HTR-8/SVneo (cell line): ENCODE results near the gene FEM1B.

Source experiments
- DNase-seq: peaks from one replicate; pipeline ENCODE4 v3.0.0; 2011; ENCODE audit warnings: low spot score, mixed read lengths; ENCODE audit not compliant: insufficient read length
- FAIRE-seq: peaks from 2 replicates; lab custom pipeline; 2011; peaks lifted over from hg19 to GRCh38; lab: Jason Lieb, UNC

Gene FEM1B

GRCh38 chr15:68303134-68303533 lies 25.6 kb downstream of the FEM1B start:
- FAIRE-seq (no peak), DNase-seq (no peak)

DNA sequence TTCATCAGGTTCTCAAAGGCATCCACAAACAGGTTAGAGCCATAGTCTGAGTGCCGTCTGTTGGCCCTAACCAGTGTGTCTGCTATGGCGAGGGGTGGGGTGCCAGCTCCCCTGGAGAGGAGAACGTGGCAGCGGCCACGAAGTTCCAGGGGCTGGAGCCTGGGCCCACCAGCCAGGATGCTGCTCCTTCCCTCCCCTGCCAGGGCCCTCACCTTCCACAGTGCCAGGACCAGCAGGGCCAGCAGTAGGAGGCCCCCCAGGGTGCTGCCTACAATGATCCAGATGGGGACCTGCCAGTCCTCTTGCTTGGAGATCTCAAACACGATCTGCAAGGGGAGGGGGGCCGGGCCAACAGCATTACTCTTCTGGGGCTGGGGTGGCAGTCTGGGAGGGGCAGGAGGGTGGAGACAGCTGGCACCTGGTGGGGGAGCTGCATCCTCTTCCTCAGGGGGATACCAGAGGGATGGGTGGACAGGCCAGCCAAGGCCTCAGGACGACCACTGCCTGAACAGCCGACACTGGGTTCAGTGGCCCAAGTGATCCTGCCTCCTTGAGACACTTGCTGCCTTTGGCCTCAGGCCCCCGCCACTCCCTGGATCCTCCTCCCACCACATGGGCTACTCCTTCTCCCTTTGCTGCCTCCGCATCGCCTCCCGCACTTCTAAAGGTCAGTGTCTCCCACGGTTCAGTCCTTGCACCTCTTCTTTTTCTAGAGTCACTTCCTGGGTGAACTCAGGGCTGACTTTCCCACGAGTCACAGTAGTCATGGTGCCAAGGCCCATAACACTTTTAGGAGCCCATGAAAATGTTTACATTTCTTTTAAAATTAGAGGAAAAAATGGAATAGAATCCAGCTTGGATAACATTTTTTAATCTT lies 26.3 kb downstream of the FEM1B start:
- no peak for FAIRE-seq
- DNase-seq = no peak

- DNase-seq = no peak
- FAIRE-seq = no peak
Measured at GRCh38 chr15:68304589-68305337, 27.2 kb downstream of the FEM1B start.

DNA sequence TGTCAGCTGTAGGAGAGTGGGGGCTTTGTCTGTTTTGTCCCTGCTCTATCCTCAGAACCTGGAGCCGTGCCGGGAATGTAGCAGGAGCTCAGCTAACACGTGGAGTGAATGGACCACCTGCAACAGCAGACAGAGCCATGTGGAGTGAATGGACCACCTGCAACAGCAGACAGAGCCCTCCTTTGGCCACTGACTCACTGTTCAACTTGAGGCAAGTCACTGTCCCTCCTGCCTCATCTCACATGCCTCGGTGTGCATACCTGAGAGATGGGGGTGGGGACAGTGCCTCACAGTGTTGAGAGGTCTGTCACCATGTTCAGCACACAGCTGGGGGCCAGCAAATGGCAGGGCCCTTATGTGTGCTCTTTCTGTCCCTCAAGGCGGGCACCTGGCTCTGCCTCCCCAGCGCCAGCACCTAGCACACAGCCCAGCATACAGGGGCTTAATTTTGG lies 27.9 kb downstream of the FEM1B start:
- DNase-seq (no peak), FAIRE-seq (peak; percentile 81)

DNA sequence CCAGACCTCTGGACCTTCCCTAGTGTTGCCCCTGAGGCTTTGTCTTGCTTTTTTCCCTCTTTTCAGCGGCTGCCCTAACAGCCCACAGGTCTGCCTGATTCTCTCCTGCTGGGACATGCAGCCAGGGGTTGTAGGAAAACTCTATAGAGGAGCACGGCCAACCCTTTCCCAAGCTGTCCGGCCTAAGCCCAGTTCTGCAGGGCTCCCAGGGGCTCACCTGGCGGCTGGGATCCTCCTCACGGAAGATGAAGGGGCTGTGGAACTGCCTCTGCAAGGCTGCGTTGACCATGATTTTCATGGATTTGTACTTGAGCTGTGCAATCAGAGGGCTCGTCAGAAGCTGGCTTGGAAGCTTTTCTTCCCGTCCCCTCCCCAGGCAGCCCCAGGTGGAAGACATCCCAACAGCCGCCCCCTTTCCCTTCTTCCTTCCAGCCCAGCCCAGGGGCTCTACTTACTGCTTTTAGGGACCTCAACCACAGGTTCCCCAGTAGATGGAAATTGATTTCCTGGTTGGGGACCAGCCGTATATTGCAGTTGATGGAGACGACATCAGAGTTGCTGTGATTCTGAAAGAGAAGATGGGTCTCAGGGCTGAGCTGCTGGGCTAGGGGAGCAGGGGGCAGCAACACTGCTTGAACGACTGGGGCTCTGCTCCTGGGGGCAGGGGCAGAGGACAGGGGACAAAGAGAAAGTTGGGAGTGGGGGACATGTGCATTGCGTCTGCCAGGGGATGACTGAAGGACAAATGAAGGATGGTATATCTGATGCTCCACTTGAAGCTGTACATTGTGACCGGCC lies 29.8 kb downstream of the FEM1B start:
- FAIRE-seq = no peak
- DNase-seq = no peak

DNA sequence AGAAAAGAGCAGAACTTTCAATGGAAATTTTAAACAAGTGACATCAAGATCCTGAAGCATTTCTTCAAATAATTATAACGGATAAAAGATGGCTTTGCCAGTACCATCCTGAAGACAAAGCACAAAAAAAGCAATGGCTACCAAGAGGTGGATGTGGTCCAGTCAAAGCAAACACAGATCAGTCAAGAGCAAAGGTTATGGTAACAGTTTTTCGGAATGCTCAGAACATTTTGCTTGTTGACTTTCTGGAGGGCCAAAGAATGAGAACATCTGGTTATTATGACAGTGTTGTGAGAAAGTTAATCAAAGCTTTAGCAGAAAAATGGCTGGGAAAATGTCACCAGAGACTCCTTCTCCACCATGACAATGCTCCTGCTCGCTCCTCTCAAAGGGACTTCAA lies 31.5 kb downstream of the FEM1B start:
- FAIRE-seq = no peak
- DNase-seq = no peak

GRCh38 chr15:68310178-68310803 lies 32.7 kb downstream of the FEM1B start:
- no peak for FAIRE-seq
- no peak for DNase-seq

GRCh38 chr15:68310804-68311463 lies 33.4 kb downstream of the FEM1B start:
- FAIRE-seq (no peak), DNase-seq (no peak)

GRCh38 chr15:68311464-68311835 lies 33.9 kb downstream of the FEM1B start:
- DNase-seq = no peak
- no peak for FAIRE-seq

GRCh38 chr15:68311859-68312557 lies 34.5 kb downstream of the FEM1B start:
- DNase-seq (no peak), FAIRE-seq (no peak)

DNA sequence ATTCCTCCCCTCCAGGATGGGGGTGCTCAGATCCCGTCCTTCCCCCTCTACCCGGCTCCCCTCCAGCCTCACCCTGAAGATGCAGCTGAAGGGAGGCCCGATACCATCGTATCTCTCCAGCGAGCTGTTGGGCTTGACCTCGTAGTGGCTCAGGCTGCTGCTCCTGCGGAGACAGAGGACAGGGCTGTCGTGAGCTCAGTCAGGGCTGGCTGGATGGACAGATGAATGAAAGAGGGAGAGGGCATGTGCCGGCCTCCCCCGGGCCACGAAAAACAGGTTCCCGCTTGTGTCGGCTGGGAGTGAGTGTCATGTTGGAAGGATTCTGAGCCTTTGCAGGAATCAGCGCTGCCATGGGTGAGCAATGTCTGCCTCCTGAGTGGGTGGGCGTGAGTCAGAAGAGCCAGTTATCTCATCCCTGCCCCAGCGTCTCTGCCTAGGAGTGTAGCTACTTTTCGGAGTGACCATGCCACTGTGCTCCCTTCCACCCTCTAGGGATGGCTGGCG lies 35.2 kb downstream of the FEM1B start:
- DNase-seq (no peak), FAIRE-seq (peak; percentile 36)

DNA sequence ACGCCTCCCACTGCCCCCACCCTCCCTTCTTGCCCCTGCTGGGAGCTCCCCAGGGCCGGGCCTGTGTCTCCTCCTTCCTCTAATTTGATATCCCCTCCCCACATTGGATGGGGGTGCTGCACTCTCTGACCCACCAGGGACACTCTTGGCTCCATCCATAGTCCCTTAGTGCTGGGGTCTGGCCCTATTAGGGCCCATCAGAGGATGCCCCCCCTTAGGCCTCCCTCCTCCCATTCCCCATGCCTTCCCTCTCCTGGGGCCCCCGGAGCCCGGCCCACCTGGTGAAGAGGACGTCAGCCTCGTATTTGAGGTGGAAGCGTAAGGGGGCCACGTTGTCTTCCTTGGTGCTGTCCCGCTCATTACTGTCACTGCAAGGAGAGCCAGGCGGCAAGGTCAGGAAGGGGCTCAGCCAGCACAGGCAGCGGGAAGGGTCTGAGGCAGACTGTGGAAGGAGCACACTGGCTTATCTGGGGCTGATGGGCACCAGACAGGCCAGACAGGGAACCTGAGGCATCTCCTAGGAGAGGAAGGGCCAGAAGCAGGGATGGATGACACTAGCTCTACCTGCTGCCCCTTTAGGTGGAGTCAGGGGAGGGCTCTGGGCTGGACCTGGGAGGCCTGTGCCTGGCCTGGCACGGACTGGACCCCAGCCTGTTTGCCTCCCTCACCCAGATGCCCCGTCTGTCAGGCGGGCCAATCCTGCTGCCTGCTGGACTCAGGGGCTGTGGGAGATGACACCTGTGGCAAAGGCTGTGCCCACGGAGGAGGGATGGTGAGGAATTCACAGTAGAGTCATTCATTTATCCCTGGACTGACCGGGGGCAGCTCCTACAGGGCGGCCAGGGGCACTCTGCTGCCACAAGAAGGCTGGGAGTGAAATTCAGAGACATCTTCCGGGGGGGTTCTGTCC lies 36.2 kb downstream of the FEM1B start:
- FAIRE-seq (peak; percentile 40), DNase-seq (no peak)

DNA sequence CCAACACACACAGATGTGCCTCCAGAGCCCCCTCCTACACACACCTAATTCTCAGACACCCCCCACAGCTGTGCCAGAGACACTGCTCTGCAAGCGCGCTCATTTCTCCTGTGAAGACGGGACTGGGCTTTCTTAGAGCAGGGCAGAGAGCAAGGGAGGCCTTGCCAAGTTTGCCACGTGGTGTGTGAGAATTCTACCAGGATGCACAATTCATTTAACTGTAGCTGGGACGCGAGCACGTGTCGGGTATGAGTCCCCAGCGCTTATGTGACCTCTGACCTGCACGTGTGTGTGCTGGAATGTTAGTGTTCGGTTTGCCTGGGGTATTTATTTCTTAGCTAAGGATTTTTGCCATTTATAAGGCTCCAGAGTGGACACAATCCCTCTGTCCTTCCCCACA lies 37.0 kb downstream of the FEM1B start:
- no peak for DNase-seq
- FAIRE-seq = no peak

- no peak for DNase-seq
- FAIRE-seq = no peak
Measured at GRCh38 chr15:68315035-68315434, 37.5 kb downstream of the FEM1B start.

DNA sequence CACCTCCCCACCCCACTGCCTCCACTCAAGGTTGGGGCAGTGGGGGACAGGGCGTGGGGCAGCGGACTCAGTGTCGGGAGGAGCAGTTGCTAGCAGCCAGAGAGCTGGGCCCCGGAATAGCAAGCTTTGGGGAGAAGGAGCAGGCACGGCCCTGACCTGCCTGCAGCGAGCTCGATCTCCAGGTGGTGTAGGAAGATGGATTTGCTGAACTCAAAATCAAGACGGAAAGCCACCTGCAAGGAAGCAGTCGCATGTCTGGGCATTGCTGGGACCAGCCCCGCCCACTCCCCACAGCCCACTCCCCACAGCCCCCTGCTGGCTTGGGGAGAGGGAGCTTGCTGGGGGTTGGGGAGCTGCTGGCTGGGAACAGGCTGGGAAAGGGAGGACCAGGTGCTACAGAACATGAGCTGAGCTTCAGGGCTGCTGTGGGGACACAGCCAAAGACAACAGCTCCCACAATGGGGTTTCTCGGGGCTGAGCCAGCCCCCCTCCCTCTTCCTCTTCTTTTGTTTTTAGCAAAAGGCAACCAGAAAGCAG lies 38.0 kb downstream of the FEM1B start:
- peak; percentile 23 for FAIRE-seq
- no peak for DNase-seq

- FAIRE-seq = peak; percentile 55
- DNase-seq = no peak
Measured at GRCh38 chr15:68316061-68316804, 38.7 kb downstream of the FEM1B start.
